ENCODE results near the gene C1QL3.

Gene C1QL3

GRCh38 chr10:16493884-16494536 is 27.7 kb downstream of the C1QL3 start:
- in situ Hi-C loops (cut with MboI; ENCODE audit: low sequenced_read_pairs), result no loop called here

GRCh38 chr10:16491933-16492332 is 29.7 kb downstream of the C1QL3 start:
- in situ Hi-C loops (cut with MboI; ENCODE audit: low sequenced_read_pairs), result no loop called here

GRCh38 chr10:16490511-16490910 is 31.2 kb downstream of the C1QL3 start:
- in situ Hi-C loops (cut with MboI; ENCODE audit: low sequenced_read_pairs), result no loop called here

- in situ Hi-C loops (cut with MboI; ENCODE audit: low sequenced_read_pairs), result no loop called here
Observed at GRCh38 chr10:16483241-16483917, 38.3 kb downstream of the C1QL3 start.

GRCh38 chr10:16481052-16481728 is 40.5 kb downstream of the C1QL3 start:
- in situ Hi-C loops (cut with MboI; ENCODE audit: low sequenced_read_pairs), result no loop called here

- in situ Hi-C loops (cut with MboI; ENCODE audit: low sequenced_read_pairs), result no loop called here
Observed at GRCh38 chr10:16478801-16479200, 42.9 kb downstream of the C1QL3 start.

GRCh38 chr10:16477757-16478156 is 43.9 kb downstream of the C1QL3 start:
- in situ Hi-C loops (cut with MboI; ENCODE audit: low sequenced_read_pairs), result no loop called here

GRCh38 chr10:16472828-16473227 is 48.9 kb downstream of the C1QL3 start:
- in situ Hi-C loops (cut with MboI; ENCODE audit: low sequenced_read_pairs), result no loop called here

GRCh38 chr10:16470747-16471146 is 50.9 kb downstream of the C1QL3 start:
- in situ Hi-C loops (cut with MboI; ENCODE audit: low sequenced_read_pairs), result no loop called here

- in situ Hi-C loops (cut with MboI; ENCODE audit: low sequenced_read_pairs), result no loop called here
Observed at GRCh38 chr10:16466001-16466400, 55.7 kb downstream of the C1QL3 start.

All from HL-60/S4 (cell line).